ENCODE data around the gene CEP78. TPM values are rescaled to one million over a fixed set of nuclear protein-coding genes. Genes with fewer than 3 reads are reported as not detected.

CEP78 gene
- total RNA-seq, 2 donors from 2014 or later: 16.4 to 18.9 TPM

DNA sequence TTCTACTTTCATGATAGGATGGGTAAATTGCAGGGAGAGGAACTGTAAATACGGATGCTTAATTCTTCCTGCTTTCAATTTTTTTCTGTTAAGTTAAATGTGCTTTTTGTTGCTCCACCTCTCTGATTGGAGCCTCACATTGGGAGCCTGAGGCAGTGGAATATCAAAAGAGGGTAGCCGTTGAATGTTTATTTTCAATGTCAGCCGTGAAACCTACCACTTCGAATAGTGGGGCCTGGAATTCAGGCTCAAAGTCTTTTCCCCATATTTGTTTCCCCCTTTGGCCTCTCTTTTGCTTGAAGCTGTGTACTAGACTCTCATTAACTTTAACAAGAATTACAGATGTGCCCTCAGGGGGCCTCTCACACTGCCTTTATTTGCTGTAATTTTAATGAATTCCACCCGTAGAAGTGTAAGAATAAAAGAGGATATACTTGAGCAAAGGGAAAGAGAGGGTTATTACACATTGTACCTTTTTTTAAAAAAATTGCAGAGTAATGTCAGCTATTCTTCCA is 90.0 kb downstream of the CEP78 start:
- H3K4me3 Mint-ChIP-seq: no peak overlapping the region
- no peaks in the 10 kb centered on the region for H3K4me1 Mint-ChIP-seq
- no peaks in the 10 kb centered on the region for H3K9me3 ChIP-seq (ENCODE audit: control insufficient read depth, low read length, poor library complexity, severe bottlenecking)
- no peak for DNase-seq
- no peak for ATAC-seq
- H3K36me3 Mint-ChIP-seq (ENCODE audit: low read depth): no peaks in the 10 kb centered on the region
- H3K27ac Mint-ChIP-seq: no peak overlapping the region
- H3K27me3 Mint-ChIP-seq: no peaks in the 10 kb centered on the region

GRCh38 chr9:78326564-78326963 is 90.7 kb downstream of the CEP78 start:
- no peaks in the 10 kb centered on the region for H3K27me3 Mint-ChIP-seq
- ATAC-seq: no peak
- H3K4me1 Mint-ChIP-seq: peaks cover 2% of the 10 kb centered on the region
- H3K27ac Mint-ChIP-seq: no peak overlapping the region
- no peak overlapping the region for H3K4me3 Mint-ChIP-seq
- DNase-seq: no peak
- no peaks in the 10 kb centered on the region for H3K9me3 ChIP-seq (ENCODE audit: control insufficient read depth, low read length, poor library complexity, severe bottlenecking)
- no peaks in the 10 kb centered on the region for H3K36me3 Mint-ChIP-seq (ENCODE audit: low read depth)

Other genes with a start within 250 kb of the CEP78 start
- gene GNAQ, start 204.3 kb upstream of the CEP78 start, total RNA-seq: 10 to 100 TPM; 57.1 to 68.1 TPM
- 1 to 10 TPM; 1.5 to 1.6 TPM for gene PSAT1, start 61.0 kb downstream of the CEP78 start, total RNA-seq

All from T-helper 17 cell (primary cell).